Muscle of leg (tissue), 16 donors: ENCODE measurements around the gene TMOD1. TPM values are rescaled to one million over a fixed set of nuclear protein-coding genes. Genes with fewer than 3 reads are reported as not detected.
A peak's percentile ranks its signal among the peaks of the same experiment; 100 is the strongest.
"Not testable (repeated sequence)": the region's sequence is repeated elsewhere in the genome, so short reads cannot be mapped to it uniquely, and the experiment has no call there.

Source experiments
- DNase-seq: peaks from one replicate; pipeline ENCODE4 v3.0.0; 2013
- H3K27ac ChIP-seq: one replicate; pipeline ENCODE4 v1.5.1; 2013; ENCODE audit warnings: mild to moderate bottlenecking, low read length, control low read depth
- H3K27me3 ChIP-seq: one replicate; pipeline ENCODE4 v1.6.1; 2013; ENCODE audit warnings: low read length; ENCODE audit not compliant: control insufficient read depth, insufficient read depth
- H3K36me3 ChIP-seq: one replicate; pipeline ENCODE4 v1.6.1; 2013; ENCODE audit warnings: low read length; ENCODE audit not compliant: control insufficient read depth, insufficient read depth
- H3K4me1 ChIP-seq: one replicate; pipeline ENCODE4 v1.6.1; 2013; ENCODE audit warnings: low read length; ENCODE audit not compliant: control insufficient read depth, insufficient read depth
- H3K4me3 ChIP-seq: one replicate; pipeline ENCODE4 v1.5.1; 2013; ENCODE audit warnings: low read length, control low read depth
- H3K9me3 ChIP-seq: replicated peaks from 2 replicates; pipeline ENCODE4 v1.6.1; 2013; ENCODE audit warnings: low read depth, low read length; ENCODE audit not compliant: control insufficient read depth
- WGBS: methylation state at CpG from one replicate; pipeline ENCODE4 v1.1.5; 2013; ENCODE audit warnings: missing lambda C conversion rate; ENCODE audit not compliant: insufficient coverage; 5-methylcytosine and 5-hydroxymethylcytosine counted together
- long read RNA-seq, 11 donors: transcript quantifications; one replicate each; lab custom pipeline, GENCODE V29; 2026
- polyA plus RNA-seq, 8 donors: library from polyadenylated mRNA; unstranded; fragments of 120-200 nt; gene quantifications; one replicate each; pipeline versions ENCODE4 v1.2.1 to v1.2.3, GENCODE V29; 2013; ENCODE audit warnings: inconsistent platforms in 1 of 8, low replicate concordance in 1 of 8; ENCODE audit not compliant: insufficient read length in 8 of 8, insufficient read depth in 1 of 8
- total RNA-seq: library from RNA; stranded (reverse); fragments of 120-200 nt; gene quantifications from one replicate; pipeline ENCODE4 v1.2.4, GENCODE V29; 2013

Gene TMOD1
- total RNA-seq (46.1 TPM), polyA plus RNA-seq (100 to 1,000 TPM in 5 of 8 donors, 10 to 100 TPM in 3; 79.9 to 139 (median 116) TPM)
- long read RNA-seq, donor 1, transcript TMOD1-201 (10 exons, 3,343 nt) = major isoform, 25 of 25 reads
- long read RNA-seq, donor 1, partial matches to known transcripts = 0 of 25 reads
- long read RNA-seq, donor 1, other reads (novel, unspliced or antisense) = 0 of 25 reads
- long read RNA-seq, donor 2, transcript TMOD1-201 (10 exons, 3,343 nt) = major isoform, 7 of 17 reads
- long read RNA-seq, donor 2, partial matches to known transcripts = 10 of 17 reads
- long read RNA-seq, donor 2, other reads (novel, unspliced or antisense) = 0 of 17 reads
- long read RNA-seq, donor 3, transcript TMOD1-201 (10 exons, 3,343 nt) = major isoform, 66 of 78 reads
- long read RNA-seq, donor 3, partial matches to known transcripts = 7 of 78 reads
- long read RNA-seq, donor 3, other reads (novel, unspliced or antisense) = 5 of 78 reads
- long read RNA-seq, donor 4, transcript TMOD1-201 (10 exons, 3,343 nt) = major isoform, 34 of 62 reads
- long read RNA-seq, donor 4, partial matches to known transcripts = 23 of 62 reads
- long read RNA-seq, donor 4, other reads (novel, unspliced or antisense) = 5 of 62 reads
- long read RNA-seq, donor 5, transcript TMOD1-201 (10 exons, 3,343 nt) = major isoform, 69 of 109 reads
- long read RNA-seq, donor 5, partial matches to known transcripts = 33 of 109 reads
- long read RNA-seq, donor 5, other reads (novel, unspliced or antisense) = 7 of 109 reads
- long read RNA-seq, donor 6, transcript TMOD1-201 (10 exons, 3,343 nt) = major isoform, 56 of 68 reads
- long read RNA-seq, donor 6, partial matches to known transcripts = 12 of 68 reads
- long read RNA-seq, donor 6, other reads (novel, unspliced or antisense) = 0 of 68 reads
- long read RNA-seq, donor 7, transcript TMOD1-201 (10 exons, 3,343 nt) = major isoform, 32 of 54 reads
- long read RNA-seq, donor 7, partial matches to known transcripts = 22 of 54 reads
- long read RNA-seq, donor 7, other reads (novel, unspliced or antisense) = 0 of 54 reads
- long read RNA-seq, donor 8, transcript TMOD1-201 (10 exons, 3,343 nt) = major isoform, 39 of 39 reads
- long read RNA-seq, donor 8, partial matches to known transcripts = 0 of 39 reads
- long read RNA-seq, donor 8, other reads (novel, unspliced or antisense) = 0 of 39 reads
- long read RNA-seq, donor 9, transcript TMOD1-201 (10 exons, 3,343 nt) = major isoform, 47 of 86 reads
- long read RNA-seq, donor 9, partial matches to known transcripts = 31 of 86 reads
- long read RNA-seq, donor 9, other reads (novel, unspliced or antisense) = 8 of 86 reads
- long read RNA-seq, donor 10, transcript TMOD1-201 (10 exons, 3,343 nt) = major isoform, 56 of 91 reads
- long read RNA-seq, donor 10, partial matches to known transcripts = 30 of 91 reads
- long read RNA-seq, donor 10, other reads (novel, unspliced or antisense) = 5 of 91 reads
- long read RNA-seq, donor 11, transcript TMOD1-201 (10 exons, 3,343 nt) = major isoform, 39 of 71 reads
- long read RNA-seq, donor 11, partial matches to known transcripts = 32 of 71 reads
- long read RNA-seq, donor 11, other reads (novel, unspliced or antisense) = 0 of 71 reads

DNA sequence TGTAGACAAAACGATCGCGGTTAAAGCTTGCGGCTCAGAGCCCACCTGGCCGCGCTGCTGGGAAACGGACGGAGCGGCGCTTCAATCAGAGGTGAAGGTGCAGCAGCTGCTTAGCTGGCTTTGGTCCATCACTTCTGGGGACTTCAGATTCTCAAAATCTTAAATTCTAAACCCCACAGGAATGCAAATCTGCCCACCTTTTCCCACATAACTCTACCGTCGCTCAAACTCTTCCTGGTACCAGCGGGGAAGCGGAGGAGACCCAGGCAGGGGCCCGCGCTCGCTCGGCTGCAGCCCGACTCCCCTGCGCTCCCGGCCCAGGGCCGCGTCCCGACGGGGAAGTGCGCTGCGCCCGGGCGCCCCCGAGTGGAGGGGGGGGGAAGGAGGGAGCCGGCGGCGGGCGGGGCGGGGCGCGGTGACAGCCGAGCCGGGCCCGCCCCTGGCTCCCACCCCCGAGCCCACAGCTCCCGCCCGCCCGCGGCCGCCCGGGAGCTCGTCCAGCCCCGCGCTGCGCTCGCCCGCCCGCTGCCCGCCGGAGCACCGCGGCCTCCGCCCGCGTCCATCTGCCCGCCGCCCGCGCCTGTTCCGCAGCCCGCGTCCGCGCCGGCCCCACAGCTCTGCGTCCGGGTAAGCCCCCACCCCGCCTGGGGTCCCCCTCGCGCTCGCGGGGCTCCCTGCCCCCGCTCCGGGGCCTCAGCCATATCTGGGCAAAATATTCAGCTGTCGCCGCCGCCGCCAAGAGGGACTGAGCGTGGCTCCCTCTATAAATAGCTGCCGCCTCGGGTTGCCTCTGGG lies at the start of gene TMOD1:
Gene TMOD1, plus strand, starts transcription at position 490 of the 795 bp plus-strand sequence. CDS start 22,523 bp downstream, outside the sequence.
- WGBS = under 1% methylated on average over 67 of the region's 87 CpGs
- Histone ChIP-seq H3K27me3 (peaks cover 60% of the 10 kb centered on the region), H3K36me3 (no peaks in the 10 kb centered on the region), H3K9me3 (no peaks in the 10 kb centered on the region), H3K4me3 (peak within 1 kb of the TSS; percentile 51), H3K4me1 (peaks cover 18% of the 10 kb centered on the region), H3K27ac (peak within 1 kb of the TSS; percentile 88)
- peak; percentile 60 for DNase-seq

DNA sequence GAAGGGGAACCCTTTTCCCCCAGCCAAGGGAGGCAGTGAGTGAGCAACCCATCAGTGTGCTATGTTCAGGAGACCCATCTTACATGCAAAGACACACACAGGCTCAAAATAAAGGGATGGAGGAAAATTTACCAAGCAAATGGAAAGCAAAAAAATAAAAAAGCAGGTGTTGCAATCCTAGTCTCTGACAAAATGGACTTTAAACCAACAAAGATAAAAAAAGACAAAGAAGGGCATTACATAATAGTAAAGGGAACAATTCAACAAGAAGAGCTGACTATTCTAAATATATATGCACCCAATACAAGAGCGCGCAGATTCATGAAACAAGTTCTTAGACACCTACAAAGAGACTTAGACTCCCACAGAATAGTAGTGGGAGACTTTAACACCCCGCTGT lies 47.9 kb upstream of the TMOD1 start:
- DNase-seq, H3K36me3 ChIP-seq, H3K9me3 ChIP-seq, H3K27ac ChIP-seq, H3K4me1 ChIP-seq, H3K27me3 ChIP-seq, H3K4me3 ChIP-seq: not testable (repeated sequence)
- no CpG with 5 or more reads among the region's 3 CpGs for WGBS

DNA sequence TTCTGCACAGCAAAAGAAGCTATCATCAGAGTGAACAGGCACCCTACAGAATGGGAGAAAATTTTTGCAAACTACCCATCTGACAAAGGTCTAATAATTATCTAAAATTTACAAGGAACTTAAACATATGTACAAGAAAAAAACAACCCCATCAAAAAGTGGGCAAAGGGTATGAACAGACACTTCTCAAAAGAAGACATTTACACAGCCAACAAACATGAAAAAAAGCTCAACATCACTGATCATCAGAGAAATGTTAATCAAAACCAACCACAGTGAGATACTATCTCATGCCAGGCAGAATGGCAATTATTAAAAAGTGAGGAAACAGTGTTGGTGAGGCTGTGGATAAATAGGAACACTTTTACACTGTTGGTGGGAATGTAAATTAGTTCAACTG lies 44.6 kb upstream of the TMOD1 start:
- not testable (repeated sequence) for H3K9me3 ChIP-seq, DNase-seq, H3K4me1 ChIP-seq, H3K27me3 ChIP-seq, H3K27ac ChIP-seq, H3K36me3 ChIP-seq, H3K4me3 ChIP-seq

DNA sequence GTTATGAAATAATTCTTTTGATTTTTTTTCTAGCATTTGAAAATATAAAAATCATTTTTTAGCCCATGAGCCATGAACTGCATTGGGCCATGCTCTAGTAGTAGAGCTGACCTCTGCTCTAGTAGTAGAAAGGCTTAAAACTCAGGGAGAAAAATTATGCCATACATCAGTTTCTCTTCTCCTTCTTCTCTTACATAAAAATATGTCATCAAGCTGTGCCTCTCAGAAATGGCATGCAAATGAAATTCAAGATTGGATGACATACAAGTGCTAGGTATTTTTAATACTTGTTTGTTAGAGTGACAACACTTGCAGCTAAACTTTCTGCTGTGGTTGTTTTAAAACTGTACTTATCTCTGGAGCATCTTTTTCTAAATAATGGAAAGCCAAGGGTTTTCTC lies 42.1 kb upstream of the TMOD1 start:
- Histone ChIP-seq H3K36me3 (peaks cover 4% of the 10 kb centered on the region), H3K4me1 (no peaks in the 10 kb centered on the region), H3K9me3 (no peaks in the 10 kb centered on the region), H3K27ac (no peak overlapping the region), H3K4me3 (no peak overlapping the region), H3K27me3 (no peaks in the 10 kb centered on the region)
- DNase-seq = no peak

DNA sequence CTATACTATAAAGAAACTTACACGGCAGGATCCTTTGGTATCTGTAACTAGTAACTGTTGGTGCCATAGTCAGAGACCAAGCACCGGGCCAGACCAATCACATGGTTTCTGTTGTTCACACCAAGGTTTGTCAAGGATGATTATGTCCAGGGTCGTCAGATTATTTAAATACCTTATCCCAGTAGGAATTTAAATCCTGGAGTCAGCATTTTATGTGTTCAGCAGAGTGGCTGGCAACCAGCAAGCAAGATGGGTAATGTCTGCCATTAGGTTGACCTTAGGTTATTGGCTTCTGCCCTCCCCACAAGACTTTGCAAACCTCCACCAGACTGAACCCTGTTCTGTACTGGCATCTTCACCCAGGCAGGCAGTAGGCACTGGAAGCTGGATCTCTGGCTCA lies 39.3 kb upstream of the TMOD1 start:
- Histone ChIP-seq H3K27ac (no peak overlapping the region), H3K9me3 (no peaks in the 10 kb centered on the region), H3K36me3 (peaks cover 4% of the 10 kb centered on the region), H3K4me1 (no peaks in the 10 kb centered on the region), H3K27me3 (no peaks in the 10 kb centered on the region), H3K4me3 (no peak overlapping the region)
- no CpG with 5 or more reads among the region's 3 CpGs for WGBS
- DNase-seq = no peak

DNA sequence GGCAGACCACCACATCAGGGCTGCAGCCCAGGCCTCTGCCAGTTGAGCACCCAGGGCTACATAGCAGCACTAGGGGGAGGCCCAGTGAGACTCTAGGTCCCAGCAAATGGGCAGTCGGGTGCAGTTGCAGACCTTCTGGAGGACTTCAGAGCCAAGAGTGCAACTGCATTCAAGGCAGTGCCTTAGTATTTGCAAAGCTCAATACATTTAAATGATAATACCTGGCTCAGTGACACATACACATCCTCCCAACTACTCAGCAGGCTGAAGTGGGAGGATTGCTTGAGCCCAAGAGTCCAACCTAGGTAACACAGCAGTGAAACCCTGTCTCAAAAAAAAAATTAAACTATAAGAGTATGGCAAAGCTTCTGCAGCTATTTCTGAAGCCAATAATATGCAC lies 38.6 kb upstream of the TMOD1 start:
- no peaks in the 10 kb centered on the region for H3K4me1 ChIP-seq

DNA sequence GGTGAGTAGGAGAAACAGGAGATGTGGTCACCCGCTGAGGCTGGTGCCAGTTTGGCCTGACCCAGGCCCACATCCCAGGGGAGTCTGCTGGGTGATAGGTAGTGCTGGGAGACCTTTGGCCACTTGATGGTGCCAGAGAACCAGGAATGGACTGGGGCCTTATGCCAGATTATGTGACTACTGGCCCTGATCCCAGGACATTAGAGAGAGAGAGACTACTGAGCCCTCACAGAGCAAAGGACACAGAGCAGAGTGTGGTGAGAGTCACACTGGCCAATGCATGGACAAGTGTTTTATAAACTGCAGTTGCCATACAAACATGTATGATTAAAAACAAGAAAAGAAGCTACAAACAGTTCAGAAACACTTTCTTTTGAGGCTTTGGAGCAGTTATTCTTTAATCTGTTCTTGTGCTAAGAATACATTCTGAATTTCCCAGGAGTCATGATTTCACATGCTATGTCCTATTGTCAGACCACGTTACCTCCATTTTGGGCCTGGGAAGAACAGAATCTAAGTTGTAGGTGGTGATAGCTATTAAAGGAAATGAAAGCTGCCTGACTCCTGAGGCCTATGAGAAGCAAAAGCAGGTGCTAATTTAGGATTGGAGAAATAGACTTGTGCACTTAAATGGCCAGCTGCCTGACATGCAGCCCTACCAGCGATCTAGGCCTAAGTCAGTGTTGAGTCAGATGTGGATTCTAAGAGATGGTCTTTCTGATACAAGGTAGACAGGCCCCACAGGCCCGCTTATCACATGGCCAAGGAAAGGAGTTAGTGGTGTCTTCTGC lies 32.6 kb upstream of the TMOD1 start:
- Histone ChIP-seq H3K27me3 (no peaks in the 10 kb centered on the region), H3K36me3 (no peaks in the 10 kb centered on the region), H3K4me3 (no peak overlapping the region), H3K9me3 (no peaks in the 10 kb centered on the region), H3K4me1 (peaks cover 5% of the 10 kb centered on the region), H3K27ac (peak overlapping the region; percentile 13)
- peak; percentile 81 for DNase-seq
- WGBS = 36% methylated on average over 1 of the region's 4 CpGs

More for the DNA sequence above, 38.6 kb upstream of the TMOD1 start:
- 88% methylated on average over 1 of the region's 1 CpG for WGBS
- Histone ChIP-seq H3K4me3 (no peak overlapping the region), H3K27me3 (no peaks in the 10 kb centered on the region), H3K36me3 (peaks cover 4% of the 10 kb centered on the region), H3K27ac (no peak overlapping the region), H3K9me3 (no peaks in the 10 kb centered on the region)
- DNase-seq = no peak

DNA sequence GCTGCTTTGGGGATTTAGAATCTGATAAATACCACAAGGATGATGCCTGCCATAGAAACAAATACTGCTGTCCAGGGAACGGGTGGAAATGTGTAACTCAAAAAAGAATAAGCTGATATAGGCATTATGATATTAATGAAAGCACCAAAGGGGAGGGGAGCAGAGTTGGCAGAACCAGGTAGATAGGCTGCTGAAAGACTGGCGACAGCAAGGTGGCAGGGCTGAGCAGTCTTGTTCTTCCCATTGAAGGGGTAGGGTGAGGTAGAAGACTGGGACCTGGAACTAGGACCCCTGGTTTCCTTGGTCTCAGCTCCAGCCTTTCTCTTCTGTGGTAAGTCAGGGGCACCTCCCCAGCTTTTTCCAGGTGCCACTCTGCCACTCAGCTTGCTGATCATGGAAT lies 31.4 kb upstream of the TMOD1 start:
- Histone ChIP-seq H3K27me3 (no peaks in the 10 kb centered on the region), H3K9me3 (no peaks in the 10 kb centered on the region), H3K27ac (no peak overlapping the region), H3K4me1 (peaks cover 5% of the 10 kb centered on the region), H3K4me3 (no peak overlapping the region), H3K36me3 (no peaks in the 10 kb centered on the region)
- 47% methylated on average over 2 of the region's 2 CpGs for WGBS
- peak; percentile 2 for DNase-seq
